IPS-18c (cell line): ENCODE data around the gene SLC25A23.
"Not testable (repeated sequence)": the region's sequence is repeated elsewhere in the genome, so short reads cannot be mapped to it uniquely, and the experiment has no call there.

Source experiments
- H3K4me3 ChIP-seq: 2 replicates; pipeline ENCODE4 v1.7.0; 2013; ENCODE audit warnings: low read depth, mild to moderate bottlenecking, low read length, moderate library complexity; ENCODE audit not compliant: insufficient read depth
- H3K9me3 ChIP-seq: one replicate; pipeline ENCODE4 v1.6.1; 2013; ENCODE audit warnings: mild to moderate bottlenecking, low read length, moderate library complexity; ENCODE audit not compliant: control insufficient read depth, insufficient read depth

SLC25A23 gene

DNA sequence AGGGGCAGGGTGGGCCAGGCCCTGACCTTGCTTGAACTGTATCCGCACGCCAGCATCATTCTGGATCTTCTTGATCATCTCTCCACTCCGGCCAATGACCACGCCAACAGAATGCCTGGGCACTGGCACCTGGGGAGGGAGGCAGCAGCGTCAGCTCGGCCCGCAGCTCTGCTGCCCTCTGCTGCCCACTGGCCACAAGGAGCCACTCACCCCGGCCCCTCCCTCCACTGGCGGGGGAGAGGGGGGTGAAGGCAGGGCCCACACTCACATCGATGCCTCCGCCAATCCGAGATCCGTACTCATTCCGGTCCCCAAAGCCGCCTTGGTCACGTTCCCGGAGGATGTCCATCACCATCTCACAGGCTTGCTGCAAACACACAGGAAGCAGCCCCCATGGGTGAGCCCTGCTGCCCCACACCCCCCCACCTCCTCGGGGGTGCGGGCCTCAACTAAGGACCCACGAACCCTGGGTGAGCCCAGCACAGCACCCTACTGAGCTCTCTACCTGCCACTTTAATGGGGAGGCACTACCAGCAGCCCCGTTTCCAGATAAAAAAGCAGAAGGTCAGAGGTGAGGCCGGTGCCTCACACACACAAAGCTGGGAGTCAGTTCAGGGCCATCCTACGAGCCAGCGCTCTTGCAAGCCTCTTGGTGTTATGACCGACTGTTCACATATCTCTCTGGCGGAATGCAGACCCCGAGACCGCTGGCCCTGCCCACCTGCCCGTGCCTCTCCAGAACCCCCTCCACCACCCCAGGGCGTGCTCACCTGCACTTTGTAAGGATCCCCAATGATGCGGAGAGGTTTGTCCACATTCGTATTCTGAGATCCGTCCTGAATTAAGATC, 41.7 kb downstream of the SLC25A23 start:
- Histone ChIP-seq H3K4me3 (no peak overlapping the region), H3K9me3 (no peaks in the 10 kb centered on the region)

DNA sequence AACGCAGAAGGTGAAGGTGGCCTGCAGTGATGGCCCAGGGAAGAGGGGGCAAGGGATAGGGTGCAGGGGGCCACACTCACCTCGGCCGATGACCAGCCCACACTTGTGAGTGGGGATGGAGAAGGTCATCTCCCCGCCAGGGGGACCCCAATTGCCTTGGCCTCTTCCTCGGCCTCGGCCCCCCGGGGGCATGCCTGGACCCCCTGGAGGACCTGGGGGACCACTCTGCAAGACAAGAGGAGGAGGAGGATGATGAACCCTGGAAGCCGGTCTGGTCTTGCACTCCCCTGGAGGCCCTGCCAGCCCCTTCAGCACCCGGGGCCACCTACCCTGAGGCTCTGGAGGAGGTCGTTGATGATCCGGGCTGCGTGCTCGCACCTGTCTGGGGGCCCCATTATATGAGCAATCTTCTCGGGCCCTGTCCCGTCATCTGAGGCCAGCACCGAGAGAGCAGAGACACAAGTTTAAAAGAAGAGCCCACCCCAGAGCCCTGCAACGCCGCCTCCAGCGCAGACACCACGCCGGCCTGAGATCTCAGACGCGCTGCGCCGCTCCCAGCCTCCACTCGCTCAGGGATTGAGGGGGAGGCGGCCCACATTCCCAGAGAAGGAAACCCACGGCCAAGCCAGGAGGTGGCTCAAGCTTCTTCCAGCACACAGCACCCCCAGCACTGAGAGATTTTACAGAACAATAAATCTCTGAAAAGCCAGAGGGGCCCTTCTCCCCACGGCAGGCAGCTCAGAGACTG, 42.8 kb downstream of the SLC25A23 start:
- Histone ChIP-seq H3K9me3 (no peaks in the 10 kb centered on the region), H3K4me3 (no peak overlapping the region)

DNA sequence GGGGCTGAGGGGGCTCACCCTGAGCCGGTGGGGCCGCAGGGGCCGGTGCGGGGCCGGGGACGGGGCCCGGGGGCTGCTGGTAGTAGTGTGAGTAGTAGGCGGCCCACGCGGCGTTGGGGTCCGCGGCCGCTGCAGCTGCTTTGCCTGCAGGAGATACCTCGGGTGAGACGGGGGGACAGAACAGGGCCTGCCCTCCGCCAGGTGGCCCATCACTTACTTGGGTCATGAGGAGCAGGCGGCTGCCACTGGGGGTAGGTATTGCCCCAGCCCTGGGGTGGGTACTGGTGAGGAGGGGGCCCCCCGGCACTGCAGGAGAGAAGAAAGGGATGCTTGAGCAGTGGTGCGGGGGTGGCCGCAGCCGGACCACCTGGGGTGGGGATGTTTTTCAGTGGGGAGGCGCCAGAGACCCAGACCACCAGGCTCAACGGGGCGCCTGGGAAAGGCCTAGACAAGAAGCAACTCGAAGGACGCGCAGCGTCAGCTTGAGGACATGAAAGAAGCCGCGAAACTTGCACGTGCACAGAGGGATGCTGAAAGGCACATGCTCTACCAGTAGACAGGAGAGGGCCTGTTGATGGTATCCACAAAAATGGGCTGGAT, 43.9 kb downstream of the SLC25A23 start:
- H3K9me3 ChIP-seq = no peaks in the 10 kb centered on the region
- no peak overlapping the region for H3K4me3 ChIP-seq

DNA sequence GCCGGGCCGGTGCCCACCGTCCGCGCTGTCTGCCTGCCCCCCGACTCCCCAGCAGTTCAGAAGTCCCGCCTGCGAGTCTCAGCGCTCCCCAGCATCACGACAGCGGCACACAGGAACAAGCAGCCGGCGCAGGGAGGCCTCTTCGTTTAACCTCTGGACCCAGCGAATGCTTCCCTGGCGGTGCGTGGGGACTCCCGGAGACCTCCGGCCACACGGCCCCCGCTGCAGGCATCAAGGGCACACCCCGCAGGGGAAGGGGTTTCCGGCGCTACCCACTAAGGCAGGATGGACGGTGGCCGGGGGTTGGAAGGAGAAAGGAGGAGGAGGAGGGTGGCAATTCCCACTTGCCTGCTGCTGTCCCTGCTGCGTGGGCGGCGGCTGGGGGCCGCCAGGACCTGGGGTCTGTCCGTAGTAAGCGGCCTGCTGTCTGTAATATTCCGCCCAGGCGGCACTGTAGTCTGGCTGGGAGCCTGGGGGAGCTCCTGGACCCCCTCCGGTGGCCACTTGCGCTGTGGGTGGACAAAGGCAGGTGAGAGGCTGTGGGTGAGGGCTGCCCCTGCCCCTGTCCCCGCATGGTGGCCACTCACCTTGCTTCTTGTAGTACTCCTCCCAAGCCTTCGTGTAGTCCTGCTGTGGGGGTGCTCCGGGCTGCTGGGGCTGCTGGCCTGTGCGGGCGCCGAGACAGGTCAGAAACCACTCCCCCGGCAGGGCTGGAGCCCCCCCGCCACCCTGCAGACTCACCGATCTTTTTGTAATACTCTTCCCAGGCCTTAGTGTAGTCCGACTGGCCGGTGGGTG, 44.6 kb downstream of the SLC25A23 start:
- no peaks in the 10 kb centered on the region for H3K9me3 ChIP-seq
- H3K4me3 ChIP-seq = no peak overlapping the region

DNA sequence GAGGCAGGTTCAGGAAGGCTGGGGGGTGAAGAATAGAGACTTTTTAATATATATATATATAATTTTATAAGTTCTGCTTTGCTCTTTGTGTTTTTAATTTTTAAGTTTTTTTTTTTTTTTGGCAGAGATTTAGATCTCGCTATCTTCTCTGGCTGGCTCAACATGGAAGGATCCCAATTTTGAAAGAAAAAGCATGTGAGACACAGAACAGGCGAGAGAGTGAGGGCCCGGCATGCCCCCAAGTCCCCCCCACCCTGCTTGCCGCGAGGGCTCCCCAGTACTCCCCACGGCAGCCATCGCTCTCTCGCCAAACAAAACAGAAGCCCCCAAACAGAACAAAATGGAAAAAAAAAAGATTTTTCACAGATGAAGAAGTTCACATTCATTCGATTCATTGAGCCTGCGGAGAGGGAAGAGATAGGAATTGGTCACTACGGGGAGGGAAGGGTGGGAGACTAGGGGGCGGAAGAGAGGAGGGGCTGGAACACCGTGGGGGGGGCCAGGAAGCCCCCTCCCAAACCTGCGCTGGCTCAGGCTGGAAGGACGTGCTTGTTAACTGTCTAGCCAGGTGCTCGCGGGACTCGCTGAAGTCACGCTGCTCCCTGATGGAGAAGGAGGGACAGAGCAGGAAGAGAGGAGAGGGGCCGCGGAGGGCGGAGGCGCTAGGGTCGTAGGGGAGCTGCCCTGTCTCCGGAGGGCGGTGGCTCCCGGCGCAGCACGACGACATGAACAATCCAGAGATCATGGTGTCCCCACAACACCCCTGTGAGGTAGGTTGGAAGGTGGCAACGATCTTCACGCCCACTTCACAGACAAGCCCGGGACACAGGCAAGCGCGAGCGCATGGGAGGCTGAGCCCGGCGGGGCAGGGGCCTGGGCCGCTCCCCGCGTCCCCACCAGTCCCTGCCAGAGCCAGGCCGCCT, 45.6 kb downstream of the SLC25A23 start:
- H3K4me3 ChIP-seq = no peak overlapping the region
- no peaks in the 10 kb centered on the region for H3K9me3 ChIP-seq

DNA sequence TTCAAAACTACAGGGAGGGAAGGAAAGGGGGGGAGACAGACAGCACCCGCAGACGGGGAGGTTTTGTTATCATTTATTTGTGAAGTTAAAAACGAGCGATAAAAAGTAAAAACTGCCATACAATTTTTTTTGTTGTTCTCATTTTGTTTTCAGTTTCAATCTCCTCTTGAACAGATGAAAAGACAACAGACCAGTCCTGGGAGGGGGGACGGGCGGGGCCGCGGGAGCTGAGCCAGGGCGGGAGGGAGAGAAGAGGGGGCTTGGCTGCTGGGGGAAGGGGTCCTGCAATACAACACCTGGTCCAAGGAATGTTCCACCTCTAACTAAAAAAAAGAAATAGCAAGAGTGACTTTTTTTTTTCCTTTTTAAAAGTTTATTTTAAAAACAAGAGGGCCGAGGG, 46.3 kb downstream of the SLC25A23 start:
- no peaks in the 10 kb centered on the region for H3K9me3 ChIP-seq
- no peak overlapping the region for H3K4me3 ChIP-seq

DNA sequence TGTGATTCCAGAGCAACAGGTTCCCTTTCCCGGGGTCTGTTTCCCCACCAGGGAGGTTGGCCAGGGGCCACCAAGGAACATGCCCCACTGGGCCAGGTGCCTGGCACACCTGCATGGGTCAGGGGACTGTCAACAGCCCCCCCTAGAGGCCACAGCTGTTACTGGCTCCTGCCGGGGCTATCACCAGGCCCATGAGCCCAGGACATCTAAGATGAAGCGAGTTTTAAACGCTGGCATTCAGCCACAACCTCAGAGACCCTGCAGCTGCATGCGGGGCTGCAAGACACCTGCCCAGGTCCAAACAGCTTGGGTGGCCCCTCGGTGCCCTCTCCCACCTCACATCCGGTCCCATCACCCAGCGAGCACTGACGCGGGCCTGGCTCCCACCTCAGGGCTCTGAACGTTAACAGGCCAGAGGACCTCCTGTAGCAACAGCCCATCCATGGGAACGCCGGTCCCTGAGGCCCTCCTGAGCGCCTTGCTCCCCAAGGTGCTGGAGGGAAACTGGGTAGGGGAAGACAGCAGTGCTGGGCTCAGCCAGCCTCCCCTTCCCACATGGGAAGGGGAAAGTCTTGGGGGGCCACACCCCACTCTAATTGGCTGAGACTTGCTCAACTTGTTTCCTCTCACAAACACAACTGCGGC, 47.0 kb downstream of the SLC25A23 start:
- Histone ChIP-seq H3K4me3 (no peak overlapping the region), H3K9me3 (no peaks in the 10 kb centered on the region)

DNA sequence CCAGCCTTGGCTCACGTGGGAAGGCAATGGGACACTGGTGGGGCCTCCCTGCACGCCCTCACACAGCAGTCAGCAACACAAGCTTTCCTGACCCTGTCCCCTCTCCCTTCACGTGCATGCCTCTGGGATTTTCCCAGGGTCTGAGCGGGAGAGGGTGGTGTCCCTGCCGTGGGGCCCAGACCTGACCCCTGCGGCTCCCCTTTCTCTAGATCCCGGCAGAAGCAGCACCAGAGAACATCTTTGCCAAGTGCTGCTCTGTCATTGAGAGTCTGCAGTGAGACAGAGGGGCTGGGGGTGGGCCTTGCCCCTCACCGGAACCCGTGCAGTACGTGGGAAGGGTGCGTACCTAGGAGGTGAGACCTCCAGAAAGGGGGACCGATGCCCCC, 47.5 kb downstream of the SLC25A23 start:
- H3K9me3 ChIP-seq = no peaks in the 10 kb centered on the region
- no peak overlapping the region for H3K4me3 ChIP-seq

DNA sequence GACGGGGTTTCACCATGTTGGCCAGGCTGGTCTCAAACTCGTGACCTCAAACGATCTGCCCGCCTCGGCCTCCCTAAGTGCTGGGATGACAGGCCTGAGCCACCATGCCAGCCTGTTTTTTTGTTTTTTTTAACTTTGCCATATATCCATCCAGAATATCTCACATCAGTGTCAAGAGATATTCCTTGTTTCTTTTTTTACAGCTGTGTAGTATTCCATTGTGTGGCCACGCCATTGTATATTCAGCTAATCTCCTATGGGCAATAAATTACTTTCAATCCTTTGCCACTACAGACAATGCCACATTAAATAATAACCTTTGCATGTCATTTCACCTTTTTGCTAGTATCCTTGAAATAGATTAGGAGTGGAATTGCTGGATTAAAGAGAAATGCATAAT, 50.2 kb downstream of the SLC25A23 start:
- H3K9me3 ChIP-seq = no peaks in the 10 kb centered on the region
- no peak overlapping the region for H3K4me3 ChIP-seq

DNA sequence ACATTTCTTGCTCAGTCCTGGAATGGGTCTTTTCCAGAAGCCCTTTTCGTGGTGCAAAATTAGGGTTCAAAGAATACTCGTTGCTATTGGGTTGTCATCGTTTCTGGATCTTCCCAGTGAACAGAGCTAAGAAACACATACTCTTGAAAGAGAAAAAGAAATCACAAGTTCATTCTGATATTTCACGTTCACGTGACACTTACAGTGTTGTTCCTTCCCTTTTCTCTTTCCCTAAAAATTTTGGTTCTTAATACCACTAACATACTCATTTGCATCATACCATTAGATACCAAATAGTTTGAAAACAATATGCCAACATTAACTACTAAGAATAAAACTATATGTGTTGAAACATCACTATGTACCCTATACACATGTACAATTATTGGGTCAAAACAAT, 53.2 kb downstream of the SLC25A23 start:
- no peak overlapping the region for H3K4me3 ChIP-seq
- no peaks in the 10 kb centered on the region for H3K9me3 ChIP-seq

DNA sequence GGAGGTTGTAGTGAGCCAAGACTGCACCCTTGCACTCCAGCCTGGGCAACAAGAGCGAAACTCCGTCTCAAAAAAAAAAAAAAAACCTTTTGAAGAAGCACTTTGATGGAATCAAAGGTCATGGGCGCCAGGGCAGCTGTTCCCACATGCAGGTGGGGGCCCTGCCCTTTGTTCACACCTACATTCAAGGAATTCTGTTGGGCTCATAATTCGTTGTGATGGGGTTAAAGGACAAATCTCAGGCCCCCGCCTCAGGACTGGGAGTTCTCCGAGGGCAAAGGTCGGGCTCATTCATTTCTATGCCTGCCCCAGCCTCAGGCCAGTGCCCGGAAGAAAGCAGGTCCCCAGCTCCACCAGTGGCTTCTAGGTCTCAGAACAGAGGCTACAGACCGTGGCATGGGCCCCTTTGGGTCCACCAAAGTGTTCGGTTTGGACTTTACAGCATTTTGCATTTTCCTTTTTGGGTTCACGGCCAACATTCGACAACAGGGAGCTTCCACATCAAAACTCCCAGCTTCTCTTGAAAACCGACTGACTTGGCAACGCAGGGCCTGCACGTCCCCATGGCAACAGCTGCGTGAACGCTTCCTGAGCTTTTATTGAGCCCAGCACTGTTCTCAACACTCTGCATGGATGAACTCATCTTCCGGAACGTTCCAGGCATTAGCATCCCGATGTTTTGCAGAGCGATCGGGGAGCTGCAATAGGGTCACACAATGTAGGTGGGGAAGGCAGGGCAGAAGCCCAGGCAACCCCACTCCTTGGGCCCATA, 56.6 kb downstream of the SLC25A23 start:
- Histone ChIP-seq H3K9me3 (no peaks in the 10 kb centered on the region), H3K4me3 (no peak overlapping the region)

DNA sequence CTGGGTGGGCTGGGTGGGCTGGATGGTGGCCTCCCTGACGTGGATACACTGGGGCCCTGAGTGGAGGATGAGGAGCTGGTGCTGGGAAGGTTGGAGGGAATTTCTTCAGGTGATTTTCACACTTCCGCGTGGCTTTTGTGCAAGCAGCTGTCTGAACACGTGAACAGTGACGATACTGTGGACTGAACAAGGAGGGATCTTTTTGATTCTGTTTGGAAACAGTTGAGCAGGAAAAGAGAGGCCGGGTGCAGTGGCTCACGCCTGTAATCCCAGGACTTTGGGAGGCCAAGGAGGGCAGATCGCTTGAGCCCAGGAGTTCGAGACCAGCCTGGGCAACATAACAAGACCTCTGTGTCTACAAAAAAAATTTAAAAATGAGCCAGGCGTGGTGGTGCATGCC, 57.5 kb downstream of the SLC25A23 start:
- Histone ChIP-seq H3K9me3 (no peaks in the 10 kb centered on the region), H3K4me3 (no peak overlapping the region)

DNA sequence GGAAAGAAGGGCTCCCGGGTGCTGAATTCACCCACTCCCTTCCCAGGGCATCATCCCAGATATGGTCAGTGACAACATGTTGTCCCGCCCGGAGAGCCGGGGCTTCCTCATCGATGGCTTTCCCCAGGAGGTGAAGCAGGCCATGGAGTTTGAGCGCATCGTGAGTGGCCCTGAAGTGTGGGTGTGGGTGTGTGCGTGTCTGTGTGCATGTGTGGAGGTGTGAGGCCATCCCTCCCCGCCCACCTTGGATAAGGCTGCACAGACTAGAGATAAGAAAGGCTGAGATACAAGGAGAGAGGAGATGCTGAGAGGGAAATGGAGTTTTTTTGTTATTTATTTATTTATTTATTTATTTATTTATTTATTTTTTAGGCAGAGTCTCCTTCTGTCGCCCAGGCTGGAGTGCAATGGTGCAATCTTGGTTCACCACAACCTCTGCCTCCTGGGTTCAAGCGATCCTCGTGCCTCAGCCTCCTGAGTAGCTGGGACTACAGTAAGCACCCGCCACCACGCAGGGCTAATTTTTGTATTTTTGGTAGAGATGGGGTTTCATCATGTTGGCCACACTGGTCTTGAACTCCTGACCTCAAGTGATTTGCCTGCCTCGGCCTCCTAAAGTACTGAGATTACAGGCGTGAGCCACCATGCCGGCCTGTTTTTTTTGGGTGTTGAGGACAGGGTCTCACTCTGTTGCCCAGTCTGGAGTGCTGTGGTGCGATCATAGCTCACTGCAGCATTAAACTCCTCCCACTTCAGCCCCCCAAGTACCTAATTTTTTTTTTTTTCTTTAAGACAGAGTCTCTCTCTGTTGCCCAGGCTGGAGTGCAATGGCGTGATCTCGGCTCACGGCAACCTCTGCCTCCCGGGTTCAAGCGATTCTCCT, 59.3 kb downstream of the SLC25A23 start:
- not testable (repeated sequence) for H3K4me3 ChIP-seq, H3K9me3 ChIP-seq

DNA sequence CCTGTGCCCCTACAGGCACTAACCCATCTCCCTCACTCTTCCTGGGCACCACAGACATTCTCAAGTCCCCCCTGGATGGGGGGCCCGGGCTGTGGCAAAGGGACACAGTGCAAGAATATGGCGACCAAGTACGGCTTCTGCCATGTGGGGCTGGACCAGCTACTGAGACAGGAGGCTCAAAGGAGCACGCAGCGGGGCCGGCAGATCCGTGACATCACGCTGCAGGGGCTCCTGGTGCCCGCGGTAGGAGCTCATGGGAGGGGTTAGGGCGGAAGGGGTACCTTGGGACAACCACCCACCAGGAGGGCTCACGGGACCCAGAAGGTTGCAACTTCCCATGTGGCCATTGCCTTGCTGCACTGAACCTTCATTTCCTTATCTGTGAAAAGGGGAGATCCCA, 63.3 kb downstream of the SLC25A23 start:
- H3K4me3 ChIP-seq = no peak overlapping the region
- H3K9me3 ChIP-seq = no peaks in the 10 kb centered on the region

DNA sequence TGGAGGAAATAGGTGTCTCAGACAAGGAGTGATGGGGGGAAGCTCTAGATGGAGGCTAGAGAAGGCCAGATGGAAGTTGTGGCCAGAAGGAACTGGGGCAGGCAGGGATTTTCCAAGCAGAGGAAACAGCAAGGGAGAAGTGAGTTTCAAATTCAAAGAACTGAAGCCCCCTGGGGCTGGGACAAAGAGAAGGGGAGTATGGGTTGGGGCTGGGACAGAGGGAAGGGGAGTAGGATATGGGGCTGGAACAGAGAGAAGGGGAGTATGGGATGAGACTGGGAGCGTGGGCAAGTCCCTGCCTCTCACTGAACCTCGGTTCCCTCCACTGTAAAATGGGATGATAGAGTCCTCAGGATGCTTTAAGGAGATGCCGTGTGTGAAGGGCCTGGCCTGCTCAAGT, 64.8 kb downstream of the SLC25A23 start:
- no peak overlapping the region for H3K4me3 ChIP-seq
- no peaks in the 10 kb centered on the region for H3K9me3 ChIP-seq
